Measurements from ENCODE around the gene PGM3.

The PGM3 gene

DNA sequence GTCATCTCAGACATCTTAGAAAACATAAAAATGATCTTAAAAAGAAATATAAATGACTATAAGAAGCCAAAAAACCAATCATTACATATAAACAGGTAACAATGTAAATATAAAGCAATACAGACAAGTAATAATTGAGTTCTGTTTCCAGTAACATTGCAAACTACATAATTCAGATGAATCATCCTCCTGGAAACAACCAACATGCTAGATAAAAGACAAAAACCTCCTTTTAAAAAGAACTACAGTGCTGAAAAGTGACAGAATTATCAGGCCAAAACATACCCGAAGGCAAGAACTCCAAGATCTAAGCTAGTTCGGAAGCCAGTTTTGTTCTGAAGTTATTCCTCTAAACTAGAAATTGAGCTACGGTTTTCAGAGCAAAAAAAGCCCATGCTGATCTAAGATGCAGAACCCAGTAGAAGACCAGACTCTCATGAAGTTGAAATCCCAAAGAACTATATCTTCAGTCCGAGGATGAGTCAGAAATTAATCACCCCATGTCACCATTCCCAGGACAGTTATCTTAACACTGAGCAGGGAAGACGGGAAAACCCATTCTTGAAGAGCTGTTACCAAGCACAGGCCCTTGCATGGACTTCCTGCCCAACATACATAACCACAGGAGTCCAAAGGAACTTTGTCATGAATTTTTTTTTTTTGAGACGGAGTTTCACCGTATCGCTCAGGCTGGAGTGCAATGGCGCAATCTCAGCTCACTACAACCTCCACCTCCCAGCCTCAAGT lies 9.8 kb downstream of the PGM3 start:
- TF ChIP-seq HDGF (IDR thresholded peaks at IDR 0.05; ENCODE audit: borderline replicate concordance) (no peak), FOXM1 (IDR thresholded peaks at IDR 0.05; ENCODE audit: borderline replicate concordance) (no peak), NFRKB (IDR thresholded peaks at IDR 0.05) (no peak)
- CTCF ChIA-PET = interaction anchor here (0.6 kb wide), 1 partner anchor 129 kb away, joined by 4 read pairs; no protein-coding TSS in a partner anchor

DNA sequence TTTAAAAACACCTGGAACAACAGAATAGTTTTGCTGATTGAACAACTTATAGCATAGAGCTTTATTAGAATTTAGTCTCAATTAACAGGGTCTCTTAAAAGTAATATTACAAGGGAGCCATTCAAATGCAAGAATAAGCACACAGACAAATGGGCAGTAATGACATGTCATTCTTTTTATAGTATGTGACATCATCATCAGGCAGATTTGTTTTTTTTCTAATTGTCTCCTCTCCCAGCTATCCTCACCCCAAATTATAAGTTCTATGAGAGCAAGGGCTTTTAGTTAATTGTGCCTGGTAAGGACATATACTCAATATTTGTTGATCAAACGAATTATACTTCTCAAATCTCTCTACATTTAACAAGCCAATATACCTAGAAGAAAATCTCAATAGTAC lies 11.0 kb downstream of the PGM3 start:
- no peak for TF ChIP-seq TARDBP (IDR thresholded peaks at IDR 0.05)
- no peak for TF ChIP-seq CTBP1 (IDR thresholded peaks at IDR 0.05; ENCODE audit: borderline replicate concordance)
- TF ChIP-seq HDGF (IDR thresholded peaks at IDR 0.05; ENCODE audit: borderline replicate concordance) = no peak
- TF ChIP-seq ELF4 (IDR thresholded peaks at IDR 0.05) = no peak
- TF ChIP-seq LEF1 (IDR thresholded peaks at IDR 0.05; ENCODE audit: borderline replicate concordance) = no peak
- TF ChIP-seq, protein P1, sequence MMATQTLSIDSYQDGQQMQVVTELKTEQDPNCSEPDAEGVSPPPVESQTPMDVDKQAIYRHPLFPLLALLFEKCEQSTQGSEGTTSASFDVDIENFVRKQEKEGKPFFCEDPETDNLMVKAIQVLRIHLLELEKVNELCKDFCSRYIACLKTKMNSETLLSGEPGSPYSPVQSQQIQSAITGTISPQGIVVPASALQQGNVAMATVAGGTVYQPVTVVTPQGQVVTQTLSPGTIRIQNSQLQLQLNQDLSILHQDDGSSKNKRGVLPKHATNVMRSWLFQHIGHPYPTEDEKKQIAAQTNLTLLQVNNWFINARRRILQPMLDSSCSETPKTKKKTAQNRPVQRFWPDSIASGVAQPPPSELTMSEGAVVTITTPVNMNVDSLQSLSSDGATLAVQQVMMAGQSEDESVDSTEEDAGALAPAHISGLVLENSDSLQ (IDR thresholded peaks at IDR 0.05) = no peak
- TF ChIP-seq FOXA1 (IDR thresholded peaks at IDR 0.05) = no peak
- TF ChIP-seq ARNT (IDR thresholded peaks at IDR 0.05) = no peak
- TF ChIP-seq BHLHE40 (IDR thresholded peaks at IDR 0.05; ENCODE audit: borderline replicate concordance) = no peak
- TF ChIP-seq SUZ12 (IDR thresholded peaks at IDR 0.05) = no peak
- POLR2A ChIA-PET = interaction anchor here (1.3 kb wide), 1 partner anchor 11 kb away, joined by 4 read pairs; the partner anchor contains the start of genes PGM3 and RWDD2A
- DNase-seq (ENCODE audit: extremely low spot score) = no peak
- CTCF ChIA-PET = no interaction called here

More for the DNA sequence above, 9.8 kb downstream of the PGM3 start:
- POLR2A ChIA-PET = no interaction called here
- DNase-seq (ENCODE audit: extremely low spot score) = no peak

DNA sequence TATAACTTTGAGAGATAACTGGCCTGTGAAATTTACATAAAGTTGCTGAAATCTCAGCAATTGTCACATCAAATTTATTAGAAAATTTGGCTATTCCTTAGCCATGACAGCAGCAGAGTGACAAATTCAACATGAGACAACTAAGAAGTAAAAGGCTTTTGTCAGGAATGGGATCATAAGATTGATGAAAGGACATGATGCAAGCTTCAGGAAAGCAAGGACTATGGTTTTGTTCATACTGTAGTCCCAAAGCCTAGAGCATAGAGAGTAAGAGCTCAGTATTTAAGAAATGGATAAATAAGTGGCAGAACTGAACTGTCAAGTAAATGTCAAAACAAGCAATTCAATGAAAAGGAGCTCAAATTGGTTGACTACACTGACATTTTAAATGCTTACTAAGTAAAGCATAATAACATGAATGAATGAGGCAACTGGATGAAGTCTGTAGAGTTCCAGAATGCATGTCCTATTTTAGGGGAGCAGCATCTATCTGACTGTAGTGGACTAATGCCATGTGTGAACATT lies 12.6 kb downstream of the PGM3 start:
- ChIA-PET CTCF (no interaction called here), POLR2A (no interaction called here)
- TF ChIP-seq CTBP1 (IDR thresholded peaks at IDR 0.05; ENCODE audit: borderline replicate concordance) = no peak
- TF ChIP-seq SP1 (IDR thresholded peaks at IDR 0.05) = no peak
- no peak for TF ChIP-seq LEF1 (IDR thresholded peaks at IDR 0.05; ENCODE audit: borderline replicate concordance)
- TF ChIP-seq FOXA1 (IDR thresholded peaks at IDR 0.05) = no peak
- no peak for DNase-seq (ENCODE audit: extremely low spot score)

DNA sequence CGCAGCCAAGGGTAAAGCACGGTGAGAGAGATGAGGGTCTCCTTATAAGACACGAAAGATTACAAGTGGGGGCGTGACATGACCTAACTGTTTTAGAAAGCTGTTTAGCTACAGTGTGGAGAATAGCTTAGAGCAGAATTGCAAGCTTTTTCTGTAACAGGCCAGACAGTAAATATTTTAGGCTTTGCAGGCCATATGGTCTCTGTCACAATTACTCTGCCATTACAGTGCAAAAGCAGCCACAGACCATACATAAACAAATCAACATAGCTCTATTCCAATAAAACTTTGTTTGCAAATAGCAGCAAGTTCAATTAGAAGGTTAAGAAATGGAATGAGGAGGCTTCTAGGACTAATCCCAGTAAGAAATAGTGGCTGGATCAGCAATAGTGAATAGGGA lies 16.8 kb downstream of the PGM3 start:
- TF ChIP-seq ARNT (IDR thresholded peaks at IDR 0.05) = no peak
- TF ChIP-seq BHLHE40 (IDR thresholded peaks at IDR 0.05; ENCODE audit: borderline replicate concordance) = no peak
- no peak for TF ChIP-seq SUZ12 (IDR thresholded peaks at IDR 0.05)
- no peak for TF ChIP-seq CTBP1 (IDR thresholded peaks at IDR 0.05; ENCODE audit: borderline replicate concordance)
- TF ChIP-seq ZNF384 (IDR thresholded peaks at IDR 0.05) = no peak
- TF ChIP-seq FOXM1 (IDR thresholded peaks at IDR 0.05; ENCODE audit: borderline replicate concordance) = no peak
- TF ChIP-seq HDGF (IDR thresholded peaks at IDR 0.05; ENCODE audit: borderline replicate concordance) = no peak
- TF ChIP-seq ELF4 (IDR thresholded peaks at IDR 0.05) = no peak
- no peak for TF ChIP-seq TARDBP (IDR thresholded peaks at IDR 0.05)
- TF ChIP-seq L3MBTL2 (conservative IDR thresholded peaks at IDR 0.05) = no peak
- TF ChIP-seq FOXA1 (IDR thresholded peaks at IDR 0.05) = no peak
- TF ChIP-seq NFRKB (IDR thresholded peaks at IDR 0.05) = no peak
- no peak for TF ChIP-seq FOXK2 (IDR thresholded peaks at IDR 0.05)
- no peak for TF ChIP-seq LEF1 (IDR thresholded peaks at IDR 0.05; ENCODE audit: borderline replicate concordance)
- POLR2A ChIA-PET = no interaction called here
- CTCF ChIA-PET = no interaction called here
- no peak for DNase-seq (ENCODE audit: extremely low spot score)

DNA sequence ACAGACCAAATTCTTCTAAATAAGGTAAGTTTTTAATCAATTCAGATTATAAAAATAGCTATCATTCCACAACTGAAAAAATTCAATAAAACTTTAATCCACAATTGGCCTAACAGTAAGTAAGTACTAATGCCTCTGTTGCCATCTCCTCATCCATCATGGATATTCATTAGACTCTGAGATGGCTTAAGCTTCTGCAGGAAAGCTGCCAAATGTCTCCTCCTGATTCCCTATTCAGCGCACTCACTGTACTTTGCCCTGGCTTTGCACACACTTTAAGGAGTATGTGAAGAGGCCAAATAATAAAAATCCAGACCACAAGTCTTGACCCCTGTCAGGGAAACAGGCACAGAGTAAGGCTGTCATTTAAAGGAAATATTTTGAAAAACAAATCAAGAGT lies 23.6 kb downstream of the PGM3 start:
- no peak for DNase-seq (ENCODE audit: extremely low spot score)
- ChIA-PET POLR2A (interaction anchor here (1.4 kb wide), 1 partner anchor 24 kb away, joined by 4 read pairs; the partner anchor contains the start of genes PGM3 and RWDD2A), CTCF (interaction anchor here (0.6 kb wide), 1 partner anchor 15 kb away, joined by 3 read pairs; no protein-coding TSS in a partner anchor)

DNA sequence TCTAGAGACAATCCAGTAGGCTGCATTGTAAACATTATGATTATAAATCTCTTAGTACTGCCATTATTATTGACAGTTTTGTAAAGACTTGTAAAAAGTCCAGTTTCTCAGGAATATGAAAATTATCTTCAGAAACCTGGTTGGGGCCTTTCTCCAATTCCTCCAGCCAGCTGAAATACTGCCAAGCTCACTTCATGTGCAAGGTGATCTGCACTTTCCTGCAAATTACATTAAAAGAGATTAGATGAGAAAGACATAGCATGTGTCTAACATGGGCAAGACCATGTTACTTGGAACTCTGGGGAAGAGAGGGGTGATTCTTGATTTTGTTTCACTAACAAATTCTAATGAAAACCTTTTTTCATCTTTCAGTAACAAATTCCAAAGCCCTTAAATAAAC lies 24.0 kb downstream of the PGM3 start:
- no peak for DNase-seq (ENCODE audit: extremely low spot score)
- TF ChIP-seq FOXM1 (IDR thresholded peaks at IDR 0.05; ENCODE audit: borderline replicate concordance) (no peak), SUZ12 (IDR thresholded peaks at IDR 0.05) (no peak), NFRKB (IDR thresholded peaks at IDR 0.05) (no peak), ELF4 (IDR thresholded peaks at IDR 0.05) (no peak), BHLHE40 (IDR thresholded peaks at IDR 0.05; ENCODE audit: borderline replicate concordance) (no peak), FOXK2 (IDR thresholded peaks at IDR 0.05) (no peak), TARDBP (IDR thresholded peaks at IDR 0.05) (no peak), LEF1 (IDR thresholded peaks at IDR 0.05; ENCODE audit: borderline replicate concordance) (no peak), CTBP1 (IDR thresholded peaks at IDR 0.05; ENCODE audit: borderline replicate concordance) (no peak), HDGF (IDR thresholded peaks at IDR 0.05; ENCODE audit: borderline replicate concordance) (no peak), ZNF384 (IDR thresholded peaks at IDR 0.05) (no peak), SP1 (IDR thresholded peaks at IDR 0.05) (no peak), FOXA1 (IDR thresholded peaks at IDR 0.05) (no peak), L3MBTL2 (conservative IDR thresholded peaks at IDR 0.05) (no peak), ARNT (IDR thresholded peaks at IDR 0.05) (no peak)
- TF ChIP-seq, protein P1 (IDR thresholded peaks at IDR 0.05) = no peak
- CTCF ChIA-PET = interaction anchor here (0.6 kb wide), 1 partner anchor 14 kb away, joined by 3 read pairs; no protein-coding TSS in a partner anchor
- POLR2A ChIA-PET = interaction anchor here (1.4 kb wide), 1 partner anchor 24 kb away, joined by 4 read pairs; the partner anchor contains the start of genes PGM3 and RWDD2A

More for the DNA sequence above, 23.6 kb downstream of the PGM3 start:
- TF ChIP-seq FOXM1 (IDR thresholded peaks at IDR 0.05; ENCODE audit: borderline replicate concordance) (no peak), L3MBTL2 (conservative IDR thresholded peaks at IDR 0.05) (no peak), SUZ12 (IDR thresholded peaks at IDR 0.05) (no peak), FOXA1 (IDR thresholded peaks at IDR 0.05) (no peak), NFRKB (IDR thresholded peaks at IDR 0.05) (no peak), BHLHE40 (IDR thresholded peaks at IDR 0.05; ENCODE audit: borderline replicate concordance) (no peak), ARNT (IDR thresholded peaks at IDR 0.05) (no peak), TARDBP (IDR thresholded peaks at IDR 0.05) (no peak), HDGF (IDR thresholded peaks at IDR 0.05; ENCODE audit: borderline replicate concordance) (no peak), CTBP1 (IDR thresholded peaks at IDR 0.05; ENCODE audit: borderline replicate concordance) (no peak), ZNF384 (IDR thresholded peaks at IDR 0.05) (no peak)

All from HEK293T (cell line).